HepG2 (cell line): ENCODE measurements around the gene FOSL2. TPM values are rescaled to one million over a fixed set of nuclear protein-coding genes. Genes with fewer than 3 reads are reported as not detected.
A peak's percentile ranks its signal among the peaks of the same experiment; 100 is the strongest.

Experiments
- AKAP8 ChIP-seq: sonication (generic); formaldehyde crosslinking; IDR thresholded peaks from 2 replicates; pipeline ENCODE4 v1.5.1; 2020; ENCODE audit warnings: mild to moderate bottlenecking, missing genetic modification reagents
- ARID3A ChIP-seq: IDR thresholded peaks from 2 replicates; pipeline ENCODE4 v1.6.1; 2012; ENCODE audit warnings: low read depth, low read length, improper control_type of control experiment
- CBX1 ChIP-seq: IDR thresholded peaks from one replicate; pipeline ENCODE4 v1.6.1; 2016; ENCODE audit warnings: antibody characterized with exemption, low read depth
- FOXK1 ChIP-seq: sonication (generic); formaldehyde crosslinking; IDR thresholded peaks from 2 replicates; pipeline ENCODE4 v1.4.0; 2020; ENCODE audit warnings: low read depth, missing genetic modification reagents, borderline replicate concordance
- FOXK2 ChIP-seq: fragments of 450-650 bp; IDR thresholded peaks from 2 replicates; pipeline ENCODE4 v1.6.1; 2016
- HNRNPL ChIP-seq: fragments of 200-400 bp; formaldehyde crosslinking; IDR thresholded peaks from 2 replicates; pipeline ENCODE4 v1.6.1; 2017; ENCODE audit warnings: mild to moderate bottlenecking, low read depth, low read length
- IKZF5 ChIP-seq: IDR thresholded peaks from 2 replicates; pipeline ENCODE4 v1.6.1; 2018; ENCODE audit warnings: missing genetic modification reagents, mild to moderate bottlenecking, missing compliant biosample characterization
- MAFK ChIP-seq, 2 experiments: IDR thresholded peaks in 1 of 2; conservative IDR thresholded peaks in 1 of 2; 2 replicates each; pipeline ENCODE4 v1.6.1; 2011; ENCODE audit warnings: improper control_type of control experiment in 2 of 2, low read length in 2 of 2
- MATR3 ChIP-seq: sonication (generic); formaldehyde crosslinking; IDR thresholded peaks from 2 replicates; pipeline ENCODE4 v1.4.0; 2020; ENCODE audit warnings: missing genetic modification reagents
- MXD3 ChIP-seq: IDR thresholded peaks from 2 replicates; pipeline ENCODE4 v1.6.1; 2016; ENCODE audit warnings: mild to moderate bottlenecking, missing biosample characterization, missing genetic modification reagents
- NPAS2 ChIP-seq: sonication (generic); formaldehyde crosslinking; IDR thresholded peaks from 2 replicates; pipeline ENCODE4 v1.8.0; 2022; ENCODE audit warnings: mild to moderate bottlenecking, missing genetic modification reagents, borderline replicate concordance
- PATZ1 ChIP-seq: sonication (generic); formaldehyde crosslinking; IDR thresholded peaks from 2 replicates; pipeline ENCODE4 v1.4.0; 2020; ENCODE audit warnings: missing genetic modification reagents
- ZBTB39 ChIP-seq: sonication (generic); formaldehyde crosslinking; IDR thresholded peaks from 2 replicates; pipeline ENCODE4 v1.5.0; 2020; ENCODE audit warnings: missing genetic modification reagents
- ZMYM4 ChIP-seq: sonication (generic); formaldehyde crosslinking; IDR thresholded peaks from 2 replicates; pipeline ENCODE4 v1.8.1; 2023; ENCODE audit warnings: mild to moderate bottlenecking, missing genetic modification reagents
- ZNF10 ChIP-seq: sonication (generic); formaldehyde crosslinking; IDR thresholded peaks from 2 replicates; pipeline ENCODE4 v1.4.0; 2020; ENCODE audit warnings: mild to moderate bottlenecking, low read depth, missing genetic modification reagents, borderline replicate concordance
- ZNF33B ChIP-seq: sonication (generic); formaldehyde crosslinking; IDR thresholded peaks from 2 replicates; pipeline ENCODE4 v1.5.1; 2020; ENCODE audit warnings: mild to moderate bottlenecking, missing genetic modification reagents
- ZNF354B ChIP-seq: sonication (generic); formaldehyde crosslinking; IDR thresholded peaks from 2 replicates; pipeline ENCODE4 v1.8.0; 2022; ENCODE audit warnings: mild to moderate bottlenecking, missing genetic modification reagents
- ZNF563 ChIP-seq: sonication (generic); formaldehyde crosslinking; IDR thresholded peaks from 2 replicates; pipeline ENCODE4 v1.8.0; 2022; ENCODE audit warnings: mild to moderate bottlenecking, moderate library complexity, missing genetic modification reagents
- ZNF614 ChIP-seq: IDR thresholded peaks from 2 replicates; pipeline ENCODE4 v1.6.1; 2018; ENCODE audit warnings: missing biosample characterization, missing genetic modification reagents, inconsistent platforms, borderline replicate concordance
- ZNF672 ChIP-seq: sonication (generic); formaldehyde crosslinking; IDR thresholded peaks from 2 replicates; pipeline ENCODE4 v1.8.1; 2022; ENCODE audit warnings: missing genetic modification reagents
- ZSCAN31 ChIP-seq: sonication (generic); formaldehyde crosslinking; IDR thresholded peaks from 2 replicates; pipeline ENCODE4 v1.5.0; 2020; ENCODE audit warnings: low read depth, mild to moderate bottlenecking, missing genetic modification reagents
- polyA plus RNA-seq, 8 experiments: library from polyadenylated mRNA; depleted of rRNA in 3 of 8; stranded (reverse) in 7 of 8; unstranded in 1 of 8; fragments of >200 nt; fragmentation: Illumina TruSeq in 4 of 8; extraction: Trizol in 4 of 8; gene quantifications; 2 replicates each; pipeline versions ENCODE4 v1.2.1 to v1.2.3, GENCODE V29; 2011 to 2016; ENCODE audit warnings: low read depth in 4 of 8, missing spikeins in 1 of 8, mixed read lengths in 1 of 8; ENCODE audit not compliant: insufficient read depth in 1 of 8
- total RNA-seq, 5 experiments: library from RNA; depleted of rRNA; stranded (reverse); fragments of >200 nt; fragmentation: Illumina TruSeq; extraction: Trizol; gene quantifications; 2 replicates each; pipeline ENCODE4 v1.2.3, GENCODE V29; 2016; ENCODE audit warnings: low read depth in 1 of 5

Gene FOSL2
- total and polyA plus RNA-seq, 2 of the 13 experiments (the other 11 are each of a cell fraction or from before 2014, with no cell fraction given): 3.4 to 18.1 TPM

GRCh38 chr2:28389399-28390240 lies 3.0 kb upstream of the FOSL2 start (continued):
- peak; percentile 48; the same call in 1 of the 2 replicates for TF ChIP-seq ZBTB39 (CRISPR knock-in tag)
- no peak for TF ChIP-seq ZNF33B
- TF ChIP-seq ZNF354B (CRISPR knock-in tag): peak; percentile 61; the same call in 1 of the 2 replicates
- TF ChIP-seq ZSCAN31 (CRISPR knock-in tag): 0 out of 2 replicates have a peak, but pooled peaks have one; percentile 56
- no peak for TF ChIP-seq FOXK2
- no peak for TF ChIP-seq CBX1
- no peak for TF ChIP-seq ZNF10 (CRISPR knock-in tag)
- TF ChIP-seq IKZF5 (CRISPR knock-in tag): 0 out of 2 replicates have a peak, but pooled peaks have one; percentile 2
- no peak for TF ChIP-seq ZNF614 (CRISPR knock-in tag)
- 0 out of 2 replicates have a peak, but pooled peaks have one; percentile 41 for TF ChIP-seq AKAP8 (CRISPR knock-in tag)
- TF ChIP-seq ZNF563 (CRISPR knock-in tag): no peak
- 0 out of 2 replicates have a peak, but pooled peaks have one; percentile 3 for TF ChIP-seq NPAS2 (CRISPR knock-in tag)
- TF ChIP-seq MXD3: 0 out of 2 replicates have a peak, but pooled peaks have one; percentile 17
- TF ChIP-seq HNRNPL: no peak
- no peak for TF ChIP-seq ZNF672 (CRISPR knock-in tag)
- peak; percentile 71 for TF ChIP-seq PATZ1
- 0 out of 2 replicates have a peak, but pooled peaks have one; percentile 21 for TF ChIP-seq ZMYM4 (CRISPR knock-in tag)
- no peak for TF ChIP-seq ARID3A
- TF ChIP-seq MATR3: no peak
- no peak for TF ChIP-seq FOXK1 (CRISPR knock-in tag)
- TF ChIP-seq MAFK (conservative IDR thresholded peaks at IDR 0.05 in 1 of 2, IDR thresholded peaks at IDR 0.05 in 1 of 2; ENCODE audit: low read length in 2 of 2): no peak
